Fibroblast of lung (primary cell): ENCODE results near the gene C12orf42.

ENCODE experiments used
- EZH2 ChIP-seq: IDR thresholded peaks from 2 replicates; pipeline ENCODE4 v1.5.1; 2012; ENCODE audit warnings: low read length, control low read depth, mild to moderate bottlenecking; ENCODE audit errors: missing control alignments
- TF ChIP-seq, protein P1 (sequence below), 2 donors: IDR thresholded peaks in 1 of 2; conservative IDR thresholded peaks in 1 of 2; 1 replicate in 1 of 2; 2 replicates in 1 of 2; pipeline ENCODE4 v1.5.1; 2011 to 2012; ENCODE audit warnings: low read length in 2 of 2, control low read depth in 1 of 2, inconsistent platforms in 1 of 2, low read depth in 1 of 2, mild to moderate bottlenecking in 1 of 2

DNA sequence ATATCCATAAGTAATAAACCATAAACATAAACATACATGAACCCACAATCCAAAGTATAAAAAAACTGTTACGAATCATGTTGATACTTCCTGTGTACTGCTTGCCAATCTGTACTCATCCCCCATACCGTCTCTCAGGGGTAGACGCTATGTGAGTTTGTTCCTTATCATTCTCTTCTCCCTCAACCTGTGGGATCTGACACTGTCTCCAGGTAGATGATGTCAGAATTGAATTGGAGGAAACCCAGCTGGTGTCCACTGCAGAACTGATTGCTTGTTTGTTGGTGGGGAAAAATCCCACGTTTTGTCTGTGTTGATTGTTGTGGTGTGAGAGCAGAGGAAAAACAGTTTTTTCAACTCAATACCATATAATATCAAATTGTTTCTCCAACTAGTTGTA, 50.8 kb downstream of the C12orf42 start:
- TF ChIP-seq, protein P1, sequence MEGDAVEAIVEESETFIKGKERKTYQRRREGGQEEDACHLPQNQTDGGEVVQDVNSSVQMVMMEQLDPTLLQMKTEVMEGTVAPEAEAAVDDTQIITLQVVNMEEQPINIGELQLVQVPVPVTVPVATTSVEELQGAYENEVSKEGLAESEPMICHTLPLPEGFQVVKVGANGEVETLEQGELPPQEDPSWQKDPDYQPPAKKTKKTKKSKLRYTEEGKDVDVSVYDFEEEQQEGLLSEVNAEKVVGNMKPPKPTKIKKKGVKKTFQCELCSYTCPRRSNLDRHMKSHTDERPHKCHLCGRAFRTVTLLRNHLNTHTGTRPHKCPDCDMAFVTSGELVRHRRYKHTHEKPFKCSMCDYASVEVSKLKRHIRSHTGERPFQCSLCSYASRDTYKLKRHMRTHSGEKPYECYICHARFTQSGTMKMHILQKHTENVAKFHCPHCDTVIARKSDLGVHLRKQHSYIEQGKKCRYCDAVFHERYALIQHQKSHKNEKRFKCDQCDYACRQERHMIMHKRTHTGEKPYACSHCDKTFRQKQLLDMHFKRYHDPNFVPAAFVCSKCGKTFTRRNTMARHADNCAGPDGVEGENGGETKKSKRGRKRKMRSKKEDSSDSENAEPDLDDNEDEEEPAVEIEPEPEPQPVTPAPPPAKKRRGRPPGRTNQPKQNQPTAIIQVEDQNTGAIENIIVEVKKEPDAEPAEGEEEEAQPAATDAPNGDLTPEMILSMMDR (conservative IDR thresholded peaks at IDR 0.05 in 1 of 2, IDR thresholded peaks at IDR 0.05 in 1 of 2; ENCODE audit: low read depth in 1 of 2, low read length in 2 of 2) = no peak
- no peak for TF ChIP-seq EZH2
